K562 (cell line): ENCODE results near the gene PAQR8.

ENCODE experiments used
- CBX5 ChIP-seq: IDR thresholded peaks from 2 replicates; pipeline ENCODE4 v1.6.1; 2014; ENCODE audit warnings: low read depth, borderline replicate concordance
- HMGN3 ChIP-seq: IDR thresholded peaks from 2 replicates; pipeline ENCODE4 v1.6.1; 2011; ENCODE audit warnings: borderline replicate concordance, low read depth, mild to moderate bottlenecking, mixed read lengths, low read length; ENCODE audit not compliant: insufficient read length; ENCODE audit errors: extremely low read depth
- IRF9 ChIP-seq: fragments of 450-650 bp; IDR thresholded peaks from 2 replicates; pipeline ENCODE4 v1.6.1; 2016; ENCODE audit warnings: missing biosample characterization, missing genetic modification characterization
- JUND ChIP-seq, 2 experiments: IDR thresholded peaks; 2 replicates in 1 of 2; 3 replicates in 1 of 2; pipeline ENCODE4 v1.6.1; 2011; ENCODE audit warnings: borderline replicate concordance in 2 of 2, low read depth in 2 of 2, low read length in 2 of 2, improper control_type of control experiment in 1 of 2, missing biosample characterization in 1 of 2, missing genetic modification characterization in 1 of 2, missing genetic modification reagents in 1 of 2
- L3MBTL2 ChIP-seq: fragments of 450-650 bp; IDR thresholded peaks from 2 replicates; pipeline ENCODE4 v1.6.1; 2016; ENCODE audit warnings: mild to moderate bottlenecking, moderate library complexity
- NRF1 ChIP-seq, 2 experiments: fragments of 450-650 bp; IDR thresholded peaks in 1 of 2; conservative IDR thresholded peaks in 1 of 2; 2 replicates each; pipeline ENCODE4 v1.6.1; 2014; ENCODE audit warnings: mild to moderate bottlenecking in 2 of 2
- POU5F1 ChIP-seq: fragments of 150-350 bp; IDR thresholded peaks from 2 replicates; pipeline ENCODE4 v1.6.1; 2014; ENCODE audit warnings: borderline replicate concordance, low read length, low read depth, mild to moderate bottlenecking; ENCODE audit not compliant: partially characterized antibody
- RB1 ChIP-seq: fragments of 450-650 bp; IDR thresholded peaks from 2 replicates; pipeline ENCODE4 v1.6.1; 2017; ENCODE audit warnings: low read depth, mild to moderate bottlenecking
- ZBTB49 ChIP-seq: sonication (generic); formaldehyde crosslinking; IDR thresholded peaks from 2 replicates; pipeline ENCODE4 v1.8.0; 2022; ENCODE audit warnings: missing genetic modification reagents, mild to moderate bottlenecking, borderline replicate concordance
- ZNF124 ChIP-seq: sonication (generic); formaldehyde crosslinking; IDR thresholded peaks from 2 replicates; pipeline ENCODE4 v1.8.1; 2022; ENCODE audit warnings: missing genetic modification reagents
- ZNF224 ChIP-seq: sonication (generic); formaldehyde crosslinking; IDR thresholded peaks from 2 replicates; pipeline ENCODE4 v1.8.0; 2022; ENCODE audit warnings: mild to moderate bottlenecking, missing genetic modification reagents
- ZNF384 ChIP-seq: IDR thresholded peaks from 2 replicates; pipeline ENCODE4 v1.6.1; 2012; ENCODE audit warnings: low read depth, low read length, improper control_type of control experiment

GRCh38 chr6:52371656-52372191, 9.8 kb downstream of the PAQR8 start:
- TF ChIP-seq NRF1 (conservative IDR thresholded peaks at IDR 0.05 in 1 of 2, IDR thresholded peaks at IDR 0.05 in 1 of 2) = no peak
- no peak for TF ChIP-seq ZBTB49 (CRISPR knock-in tag)
- TF ChIP-seq L3MBTL2 = no peak
- TF ChIP-seq JUND (IDR thresholded peaks at IDR 0.05; ENCODE audit: borderline replicate concordance, low read depth, low read length) = no peak
- no peak for TF ChIP-seq JUND (tag; IDR thresholded peaks at IDR 0.05; ENCODE audit: borderline replicate concordance, low read depth, low read length)
- no peak for TF ChIP-seq CBX5
- TF ChIP-seq HMGN3 = no peak
- TF ChIP-seq RB1 = no peak
- TF ChIP-seq ZNF124 (CRISPR knock-in tag) = no peak
- TF ChIP-seq ZNF384 = no peak
- TF ChIP-seq POU5F1 = no peak
- TF ChIP-seq IRF9 (tag) = no peak
- no peak for TF ChIP-seq ZNF224 (CRISPR knock-in tag)
